Measurements from ENCODE around the gene CEP112.
"Not testable (repeated sequence)": the region's sequence is repeated elsewhere in the genome, so short reads cannot be mapped to it uniquely, and the experiment has no call there.

CEP112 gene

DNA sequence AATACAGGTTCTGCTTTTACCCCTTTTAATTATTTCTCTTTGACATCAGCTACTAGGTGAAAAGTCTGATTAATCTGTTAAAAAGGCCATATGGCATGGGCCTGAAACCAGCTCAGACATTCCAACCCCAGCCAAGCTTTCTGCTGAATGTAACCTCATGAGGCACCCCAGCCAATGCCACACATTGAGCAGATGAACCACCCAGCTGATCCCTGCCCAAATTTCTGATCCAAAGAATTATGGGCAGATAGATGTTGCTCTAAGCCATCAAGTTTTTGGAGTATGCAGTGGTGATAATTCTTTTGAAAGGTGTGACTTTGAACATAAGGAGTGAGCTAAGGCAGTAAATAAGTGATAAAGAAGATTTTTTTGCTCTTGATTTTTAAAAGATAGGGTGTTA lies 452.9 kb downstream of the CEP112 start:
- no peak for DNase-seq (ENCODE audit: low read depth in 2 of 2)

DNA sequence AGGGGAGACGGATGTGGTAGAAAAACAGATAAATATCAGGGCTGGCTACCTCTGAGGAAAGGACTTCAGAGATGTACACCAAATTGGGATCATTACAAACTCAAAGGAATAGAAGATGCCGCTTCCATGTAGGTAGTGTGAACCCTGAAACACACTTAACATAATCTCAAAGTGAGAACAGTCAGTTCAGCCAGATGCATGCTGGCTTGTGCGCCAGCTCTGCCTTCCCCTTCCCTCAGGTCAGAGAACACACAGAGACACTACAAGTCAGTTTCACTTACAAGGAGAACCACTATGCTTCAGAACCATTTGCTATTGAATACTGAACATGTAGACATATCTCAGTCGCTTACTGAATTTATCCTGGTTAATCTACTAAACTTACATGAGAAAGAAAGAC lies 454.5 kb downstream of the CEP112 start:
- no peak for DNase-seq (ENCODE audit: low read depth in 2 of 2)

GRCh38 chr17:65733314-65733713 lies 458.6 kb downstream of the CEP112 start:
- no peak for DNase-seq (ENCODE audit: low read depth in 2 of 2)

DNA sequence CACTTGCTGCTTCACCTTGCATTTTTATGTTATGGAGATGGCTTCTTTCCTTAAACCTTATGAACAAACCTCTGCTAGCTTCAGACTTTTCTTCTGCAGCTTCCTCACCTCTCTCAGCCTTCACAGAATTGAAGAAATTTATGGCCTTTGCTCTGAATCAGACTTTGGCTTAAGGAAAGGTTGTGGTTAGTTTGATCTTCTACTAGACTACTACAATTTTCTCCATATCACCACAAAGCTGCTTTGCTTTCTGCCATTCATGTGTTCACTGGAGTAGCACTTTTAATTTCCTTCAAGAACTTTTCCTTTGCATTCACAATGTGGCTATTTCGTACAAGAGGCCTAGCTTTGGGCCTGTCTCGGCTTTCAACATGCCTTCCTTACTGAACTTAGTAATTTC lies 459.3 kb downstream of the CEP112 start:
- not testable (repeated sequence) for DNase-seq (ENCODE audit: low read depth in 2 of 2)

- no peak for DNase-seq (ENCODE audit: low read depth in 2 of 2)
These were observed 461.2 kb downstream of the CEP112 start for GRCh38 chr17:65730711-65731169.

- DNase-seq (ENCODE audit: low read depth in 2 of 2): no peak
These were observed 462.7 kb downstream of the CEP112 start for GRCh38 chr17:65729207-65729606.

GRCh38 chr17:65727832-65728231 lies 464.1 kb downstream of the CEP112 start:
- no peak for DNase-seq (ENCODE audit: low read depth in 2 of 2)

- no peak for DNase-seq (ENCODE audit: low read depth in 2 of 2)
These were observed 464.7 kb downstream of the CEP112 start for GRCh38 chr17:65727246-65727645.

GRCh38 chr17:65723431-65724151 lies 468.3 kb downstream of the CEP112 start:
- no peak for DNase-seq (ENCODE audit: low read depth in 2 of 2)

- DNase-seq (ENCODE audit: low read depth in 2 of 2): no peak
These were observed 473.3 kb downstream of the CEP112 start for GRCh38 chr17:65718601-65719000.

- DNase-seq (ENCODE audit: low read depth in 2 of 2): no peak
These were observed 479.3 kb downstream of the CEP112 start for GRCh38 chr17:65712383-65713267.

GRCh38 chr17:65711671-65712276 lies 480.2 kb downstream of the CEP112 start:
- DNase-seq (ENCODE audit: low read depth in 2 of 2): no peak

- no peak for DNase-seq (ENCODE audit: low read depth in 2 of 2)
These were observed 484.2 kb downstream of the CEP112 start for GRCh38 chr17:65707780-65708179.

GRCh38 chr17:65704731-65705130 lies 487.2 kb downstream of the CEP112 start:
- no peak for DNase-seq (ENCODE audit: low read depth in 2 of 2)

DNA sequence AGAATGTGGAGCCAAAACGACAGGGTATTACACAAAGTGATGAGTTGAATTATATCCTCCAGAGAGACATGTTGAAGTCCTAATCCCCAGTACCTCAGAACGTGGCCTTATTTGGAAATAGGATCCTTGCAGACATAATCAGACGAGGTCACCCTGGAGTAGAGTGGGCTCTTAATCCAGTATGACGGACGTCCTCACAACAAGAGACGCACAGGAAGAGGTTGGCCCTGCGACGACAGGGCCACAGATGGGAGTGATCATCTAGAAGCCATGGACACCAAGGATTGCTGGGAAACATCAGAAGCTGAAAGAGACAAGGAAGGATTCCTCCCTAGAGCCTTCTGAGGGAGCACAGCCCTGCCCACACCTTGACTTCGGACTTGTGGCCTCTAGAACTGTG lies 488.0 kb downstream of the CEP112 start:
- no peak for DNase-seq (ENCODE audit: low read depth in 2 of 2)

DNA sequence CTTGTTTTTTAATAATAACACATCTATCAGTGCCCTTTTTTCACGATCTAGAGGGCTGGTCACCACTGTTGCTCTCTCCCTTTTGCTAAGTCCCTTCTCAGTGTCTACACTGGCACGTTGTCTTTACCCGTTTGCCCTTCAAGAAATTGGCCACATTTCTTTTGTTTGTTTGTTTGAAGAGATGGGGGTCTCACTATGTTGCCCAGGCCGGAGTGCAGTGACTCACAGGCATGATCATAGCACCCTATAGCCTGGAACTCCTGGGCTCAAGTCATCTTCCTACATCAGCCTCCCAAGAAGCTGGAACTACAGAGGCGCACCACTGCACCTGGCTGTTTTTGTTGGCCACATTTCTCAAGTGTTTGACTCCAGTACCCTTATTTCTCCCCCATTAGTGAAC lies 492.5 kb downstream of the CEP112 start:
- no peak for DNase-seq (ENCODE audit: low read depth in 2 of 2)

DNA sequence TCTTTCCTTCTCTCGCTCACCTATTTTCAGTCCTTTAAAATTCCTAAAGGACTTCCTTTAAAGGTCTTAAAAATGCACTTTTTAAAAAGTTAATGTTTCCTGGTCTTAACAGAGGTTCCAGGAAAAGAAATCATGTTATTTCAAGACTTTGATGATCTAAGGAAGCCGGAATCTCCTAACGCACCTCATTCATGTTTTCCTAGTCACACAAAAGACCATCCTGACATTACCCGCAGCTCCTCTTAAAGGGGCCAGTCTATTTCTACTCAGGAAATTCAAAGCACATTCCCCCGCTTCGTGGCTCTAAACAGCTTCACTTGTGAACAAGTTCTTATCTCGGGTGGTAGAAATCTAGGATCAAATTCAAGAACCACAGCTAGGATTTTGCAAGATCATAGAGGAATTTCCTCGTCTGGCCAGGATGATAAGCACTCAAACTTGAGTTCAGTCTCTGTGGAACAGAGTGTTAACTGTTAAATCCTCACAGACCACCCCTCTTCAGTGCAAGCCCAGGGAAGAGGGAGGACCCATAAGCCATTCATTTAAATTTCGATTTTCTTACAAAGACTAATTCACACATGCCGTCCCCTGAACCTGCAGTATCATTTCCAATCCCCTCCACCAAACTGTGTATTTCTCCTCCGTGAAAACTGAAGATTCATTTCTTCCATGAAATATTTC lies 493.4 kb downstream of the CEP112 start:
- no peak for DNase-seq (ENCODE audit: low read depth in 2 of 2)

DNA sequence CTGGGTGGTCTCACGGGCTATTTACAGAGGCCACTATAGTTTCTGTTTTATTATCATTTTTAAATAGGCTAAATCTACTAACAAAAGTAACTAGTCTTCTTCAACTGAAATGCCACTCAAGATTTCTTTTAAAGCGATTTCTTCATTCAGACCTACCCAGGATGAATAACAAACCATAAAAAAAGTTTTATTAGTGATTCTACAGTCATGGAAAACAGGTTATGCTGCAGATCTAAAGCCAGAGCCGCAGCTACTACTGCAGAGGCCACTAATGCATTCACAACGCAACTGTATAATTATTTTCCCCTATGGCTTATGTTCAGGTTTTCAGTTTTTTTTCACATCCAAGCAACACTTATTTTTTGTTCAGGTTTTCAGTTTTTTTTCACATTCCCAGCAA lies 494.3 kb downstream of the CEP112 start:
- DNase-seq (ENCODE audit: low read depth in 2 of 2): no peak

DNA sequence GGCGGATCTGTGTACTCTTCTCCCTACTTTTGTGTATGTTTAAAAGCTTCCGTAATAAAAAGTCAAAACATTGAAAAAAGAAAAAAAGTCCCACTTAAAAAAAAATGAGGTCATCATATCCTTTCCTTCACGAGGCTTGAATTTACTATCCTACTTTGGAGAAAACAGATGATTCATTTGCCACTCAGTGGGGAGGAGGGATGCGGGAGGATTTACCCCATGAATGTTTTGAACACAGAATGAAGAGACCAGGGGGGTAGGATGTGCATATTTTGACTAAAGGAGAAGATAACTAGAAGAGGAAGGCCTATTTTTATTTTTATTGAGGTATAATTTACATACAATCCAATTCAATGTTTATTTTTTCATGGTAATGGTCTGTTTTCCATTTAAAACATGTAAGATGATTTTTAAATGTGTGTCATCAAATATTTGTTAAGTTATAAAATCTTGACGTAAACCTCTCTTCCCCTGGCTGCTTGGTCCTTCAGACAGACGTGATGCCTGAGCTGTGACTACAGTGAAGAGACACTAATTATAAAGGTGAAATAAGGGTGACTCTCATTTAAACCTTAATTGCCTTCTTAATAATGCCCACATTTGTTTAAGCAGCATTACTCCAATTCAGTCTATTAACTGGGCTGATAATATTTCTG lies 495.1 kb downstream of the CEP112 start:
- DNase-seq (ENCODE audit: low read depth in 2 of 2): no peak

- no peak for DNase-seq (ENCODE audit: low read depth in 2 of 2)
These were observed 497.3 kb downstream of the CEP112 start for GRCh38 chr17:65694601-65695000.

DNA sequence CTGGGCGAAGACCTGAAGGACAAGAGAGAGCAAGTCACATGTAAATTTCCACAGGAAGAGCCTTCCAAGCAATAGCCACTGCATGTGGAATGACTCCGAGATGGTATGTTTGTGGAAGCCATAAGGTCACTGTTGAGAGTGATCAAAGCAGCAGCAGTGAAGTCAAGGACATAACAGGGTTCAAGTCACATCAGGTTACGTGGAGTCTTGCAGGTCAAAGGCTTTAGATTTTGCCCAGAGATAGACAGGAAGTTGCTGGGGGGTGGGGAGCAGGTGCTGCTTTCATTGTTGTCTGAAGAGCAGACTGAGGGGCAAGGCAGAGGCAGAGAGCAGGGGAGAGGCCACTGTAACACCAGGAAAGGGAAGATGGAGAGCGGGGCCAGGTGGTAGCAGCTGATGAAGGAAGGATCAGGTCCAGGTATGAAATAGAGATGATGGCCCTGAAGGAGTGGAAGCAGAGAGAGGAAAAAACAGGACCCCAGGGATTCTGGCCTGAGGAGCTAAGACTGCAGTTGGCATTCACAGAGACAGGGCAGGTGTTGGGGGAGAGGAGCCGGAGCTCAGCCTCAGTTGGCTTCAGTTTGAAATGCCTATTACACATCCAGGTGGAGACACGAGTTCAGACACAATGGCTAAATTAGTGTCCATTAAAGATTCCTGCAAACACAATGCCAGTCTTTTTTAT lies 501.2 kb downstream of the CEP112 start:
- no peak for DNase-seq (ENCODE audit: low read depth in 2 of 2)
